ENCODE data around the gene WNT11.

The WNT11 gene

GRCh38 chr11:76243957-76244285 is 37.6 kb upstream of the WNT11 start:
- in situ Hi-C loops (cut with HindIII; ENCODE audit: low sequenced_read_pairs): no loop called here
- DNase-seq (ENCODE audit: low read depth, low spot score): no peak
- TF ChIP-seq CTCF (IDR thresholded peaks at IDR 0.05; ENCODE audit: low read depth, low read length): no peak
- H3K4me3 ChIP-seq (ENCODE audit: low read depth, low read length): no peak overlapping the region

- TF ChIP-seq CTCF (IDR thresholded peaks at IDR 0.05; ENCODE audit: low read depth, low read length): no peak
- DNase-seq (ENCODE audit: low read depth, low spot score): no peak
- no peak overlapping the region for H3K4me3 ChIP-seq (ENCODE audit: low read depth, low read length)
- in situ Hi-C loops (cut with HindIII; ENCODE audit: low sequenced_read_pairs): no loop called here
These were observed 37.1 kb upstream of the WNT11 start for GRCh38 chr11:76243193-76243956.

GRCh38 chr11:76242004-76242779 is 35.9 kb upstream of the WNT11 start:
- no peak for TF ChIP-seq CTCF (IDR thresholded peaks at IDR 0.05; ENCODE audit: low read depth, low read length)
- no peak for DNase-seq (ENCODE audit: low read depth, low spot score)
- in situ Hi-C loops (cut with HindIII; ENCODE audit: low sequenced_read_pairs): no loop called here
- H3K4me3 ChIP-seq (ENCODE audit: low read depth, low read length): no peak overlapping the region

GRCh38 chr11:76241243-76242000 is 35.1 kb upstream of the WNT11 start:
- in situ Hi-C loops (cut with HindIII; ENCODE audit: low sequenced_read_pairs): no loop called here
- no peak overlapping the region for H3K4me3 ChIP-seq (ENCODE audit: low read depth, low read length)
- no peak for TF ChIP-seq CTCF (IDR thresholded peaks at IDR 0.05; ENCODE audit: low read depth, low read length)
- no peak for DNase-seq (ENCODE audit: low read depth, low spot score)

- no peak overlapping the region for H3K4me3 ChIP-seq (ENCODE audit: low read depth, low read length)
- no peak for DNase-seq (ENCODE audit: low read depth, low spot score)
- no peak for TF ChIP-seq CTCF (IDR thresholded peaks at IDR 0.05; ENCODE audit: low read depth, low read length)
- in situ Hi-C loops (cut with HindIII; ENCODE audit: low sequenced_read_pairs): no loop called here
These were observed 34.4 kb upstream of the WNT11 start for GRCh38 chr11:76240666-76241065.

GRCh38 chr11:76240161-76240540 is 33.8 kb upstream of the WNT11 start:
- no peak for DNase-seq (ENCODE audit: low read depth, low spot score)
- in situ Hi-C loops (cut with HindIII; ENCODE audit: low sequenced_read_pairs): no loop called here
- no peak overlapping the region for H3K4me3 ChIP-seq (ENCODE audit: low read depth, low read length)
- TF ChIP-seq CTCF (IDR thresholded peaks at IDR 0.05; ENCODE audit: low read depth, low read length): no peak

All from astrocyte of the spinal cord (primary cell).